Measurements from ENCODE around the gene PRKAG3. TPM values are rescaled to one million over a fixed set of nuclear protein-coding genes. Genes with fewer than 3 reads are reported as not detected.

The PRKAG3 gene
- total and polyA plus RNA-seq, 9 of the 15 experiments (the other 6 are each of a cell fraction or from before 2014, with no cell fraction given) = not detected

DNA sequence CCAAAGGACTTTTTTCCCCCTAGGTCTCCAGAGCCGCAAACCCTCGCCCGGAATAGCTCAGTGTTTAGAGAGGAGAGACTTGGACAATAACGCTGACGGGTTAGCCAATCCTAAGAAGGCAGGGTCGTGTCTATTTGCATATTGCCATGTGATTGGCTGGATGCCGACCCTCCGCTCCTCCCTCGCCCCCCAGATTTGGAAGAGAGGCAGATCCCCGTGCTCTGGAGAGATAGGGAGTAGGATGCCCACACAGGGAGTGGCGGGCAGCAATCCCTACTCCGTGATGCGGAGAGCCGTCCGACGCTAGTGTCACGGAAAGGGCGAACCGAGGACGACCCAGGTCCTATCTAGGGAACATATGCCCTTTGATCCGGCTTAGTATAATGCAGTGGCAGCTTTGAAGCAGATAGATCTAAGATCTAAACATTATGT lies 29.4 kb upstream of the PRKAG3 start:
- Histone ChIP-seq H3K9me3 (replicated peaks; ENCODE audit: control insufficient read depth, insufficient read depth, low read depth, low read length) (no peaks in the 10 kb centered on the region), H3K9me1 (ENCODE audit: control insufficient read depth, insufficient read depth, low read length) (no peaks in the 10 kb centered on the region), H3K4me3 (no peak overlapping the region), H3K4me2 (ENCODE audit: insufficient read depth, low read length) (0 out of 2 replicates have a peak overlapping the region, but pooled peaks have one; percentile 14), H4K20me1 (replicated peaks; ENCODE audit: control insufficient read depth, insufficient read depth, low read length) (peaks cover 6% of the 10 kb centered on the region; the same call in 1 of the 2 replicates), H2AFZ (ENCODE audit: low read depth, low read length) (no peak overlapping the region), H3K27me3 (ENCODE audit: control insufficient read depth in 2 of 2, insufficient read depth in 2 of 2, low read length in 2 of 2) (peaks cover 0 to 37% of the 10 kb centered on the region in 2 experiments; a peak in 4 of 5 replicates), H3K36me3 (ENCODE audit: control insufficient read depth, insufficient read depth, low read length) (no peaks in the 10 kb centered on the region), H3K79me2 (ENCODE audit: control insufficient read depth, insufficient read depth, low read length) (no peaks in the 10 kb centered on the region), H3K27ac (ENCODE audit: extremely low read depth, low read depth, low read length) (no peak overlapping the region), H3K9ac (ENCODE audit: insufficient read depth in 1 of 2, low read depth in 2 of 2, low read length in 2 of 2) (no peak overlapping the region), H3K4me1 (replicated peaks in 1 of 2; ENCODE audit: control insufficient read depth in 2 of 2, insufficient read depth in 2 of 2, low read length in 2 of 2) (peaks cover 3 to 15% of the 10 kb centered on the region in 2 experiments; a peak in 3 of 5 replicates)
- DNase-seq (ENCODE audit: extremely low read depth in 1 of 4, low spot score in 3 of 4) (peak; percentile 43 to 81 (median 61)), ATAC-seq (peak; percentile 91), FAIRE-seq (peak; percentile 84)
- POLR2A ChIA-PET = interaction anchor here (0.5 kb wide), 2 partner anchors 269 to 580 kb away, joined by 3 read pairs; no protein-coding TSS in a partner anchor
- intact Hi-C loops (cut with micrococcal nuclease) (no loop called here), in situ Hi-C loops (cut with MboI) (no loop called here)
- no TSS peak for BruUV-seq (replicated peaks)
- TF ChIP-seq JUN (IDR thresholded peaks at IDR 0.05; ENCODE audit: borderline replicate concordance, low read depth, low read length) (no peak), JUN (CRISPR knock-in tag; IDR thresholded peaks at IDR 0.05; ENCODE audit: borderline replicate concordance) (no peak), NFYB (IDR thresholded peaks at IDR 0.05; ENCODE audit: extremely low read depth, insufficient read length) (peak; percentile 7), ZNF124 (CRISPR knock-in tag; IDR thresholded peaks at IDR 0.05) (no peak), KLF13 (tag; IDR thresholded peaks at IDR 0.05; ENCODE audit: borderline replicate concordance, low read depth) (no peak), GATAD2B (IDR thresholded peaks at IDR 0.05; ENCODE audit: borderline replicate concordance) (no peak), FOSL1 (tag; conservative IDR thresholded peaks at IDR 0.05) (no peak)
- WGBS (ENCODE audit: insufficient coverage, low coverage, missing lambda C conversion rate) = 0% methylated on average over 17 of the region's 21 CpGs
- CTCF ChIA-PET (ENCODE audit: low intra/inter-chr PET ratio) = no interaction called here

Data from K562 (cell line).